ENCODE results near the gene LIMA1.
A peak's percentile ranks its signal among the peaks of the same experiment; 100 is the strongest.
"Not testable (repeated sequence)": the region's sequence is repeated elsewhere in the genome, so short reads cannot be mapped to it uniquely, and the experiment has no call there.

LIMA1 gene

DNA sequence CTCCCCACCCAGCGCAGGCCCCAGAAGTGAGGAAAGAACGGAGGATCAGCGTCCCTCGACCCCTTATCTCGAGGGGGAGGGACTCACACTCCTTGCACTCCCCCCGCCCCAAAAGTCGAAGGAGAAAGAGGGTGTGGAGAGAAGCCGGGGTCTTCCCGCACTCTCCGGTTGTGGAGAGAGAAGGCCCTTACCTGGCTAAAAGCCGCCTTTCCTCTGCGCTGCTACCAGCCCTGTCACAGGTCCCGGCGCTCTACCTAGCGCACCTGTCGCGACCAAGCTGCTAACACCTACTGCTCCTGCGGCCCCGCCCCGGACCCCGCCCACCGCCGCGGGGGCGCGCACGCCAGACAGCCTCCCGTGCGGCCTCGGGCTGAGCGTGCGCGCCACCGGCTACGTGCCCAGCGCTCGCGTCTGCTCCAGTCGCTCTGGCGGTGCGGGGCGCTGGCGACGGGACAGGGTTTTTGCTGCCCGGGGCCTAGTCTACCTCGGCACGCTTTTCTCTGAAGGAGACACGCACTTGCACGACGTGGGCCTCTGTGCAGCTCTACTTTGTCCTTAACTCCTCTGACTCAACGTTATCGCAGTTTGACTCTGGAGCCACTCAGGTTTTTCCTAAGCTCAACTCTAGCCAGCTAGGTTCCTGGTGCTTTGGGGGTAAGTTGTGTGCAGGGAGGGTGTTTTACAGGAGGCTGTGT lies at the start of gene LIMA1:
LIMA1 (minus strand) TSS at position 292 of the 695 bp plus-strand sequence. CDS start 34,769 bp downstream, outside the sequence.
- H3K27me3 ChIP-seq (ENCODE audit: low read depth, low read length), result no peaks in the 10 kb centered on the region
- peak within 1 kb of the TSS; percentile 82 for H3K27ac ChIP-seq (ENCODE audit: low read length)
- peak within 1 kb of the TSS; percentile 90 to 97 for H3K4me3 ChIP-seq (ENCODE audit: low read depth in 1 of 2, low read length in 2 of 2)
- no peaks in the 10 kb centered on the region for H3K9me3 ChIP-seq (ENCODE audit: control insufficient read depth in 1 of 2, low read length in 2 of 2)
- H3K4me1 ChIP-seq (ENCODE audit: control insufficient read depth in 1 of 2, insufficient read depth in 2 of 2, low read length in 2 of 2), result peaks cover 0 to 4% of the 10 kb centered on the region in 2 donors
- H3K36me3 ChIP-seq (ENCODE audit: control insufficient read depth in 1 of 2, insufficient read depth in 2 of 2, low read length in 2 of 2), result no peaks in the 10 kb centered on the region

DNA sequence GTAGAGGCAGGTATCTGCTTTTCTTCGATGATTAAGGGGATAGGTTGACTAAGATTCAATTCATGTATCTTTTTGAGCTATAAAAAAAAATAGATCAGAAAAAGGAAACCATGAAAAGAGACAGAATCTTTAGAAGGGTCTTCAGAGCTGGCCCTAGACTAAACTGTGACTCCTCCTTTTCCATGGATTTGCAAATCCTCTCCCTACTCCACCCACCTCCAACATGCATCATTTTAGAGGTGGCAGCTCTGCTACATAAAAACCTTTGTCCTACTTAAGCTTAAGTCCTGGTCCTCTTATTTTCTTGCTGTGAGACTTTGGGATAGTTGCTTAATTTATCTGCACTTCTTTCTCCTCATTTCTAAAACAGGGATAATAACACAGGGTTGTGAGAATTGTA lies 48.4 kb upstream of the LIMA1 start:
- Histone ChIP-seq H3K4me3 (ENCODE audit: low read depth in 1 of 2, low read length in 2 of 2) (no peak overlapping the region), H3K4me1 (ENCODE audit: control insufficient read depth in 1 of 2, insufficient read depth in 2 of 2, low read length in 2 of 2) (no peaks in the 10 kb centered on the region), H3K27me3 (ENCODE audit: low read depth, low read length) (no peaks in the 10 kb centered on the region), H3K27ac (ENCODE audit: low read length) (no peak overlapping the region), H3K36me3 (ENCODE audit: control insufficient read depth in 1 of 2, insufficient read depth in 2 of 2, low read length in 2 of 2) (no peaks in the 10 kb centered on the region), H3K9me3 (ENCODE audit: control insufficient read depth in 1 of 2, low read length in 2 of 2) (no peaks in the 10 kb centered on the region)

DNA sequence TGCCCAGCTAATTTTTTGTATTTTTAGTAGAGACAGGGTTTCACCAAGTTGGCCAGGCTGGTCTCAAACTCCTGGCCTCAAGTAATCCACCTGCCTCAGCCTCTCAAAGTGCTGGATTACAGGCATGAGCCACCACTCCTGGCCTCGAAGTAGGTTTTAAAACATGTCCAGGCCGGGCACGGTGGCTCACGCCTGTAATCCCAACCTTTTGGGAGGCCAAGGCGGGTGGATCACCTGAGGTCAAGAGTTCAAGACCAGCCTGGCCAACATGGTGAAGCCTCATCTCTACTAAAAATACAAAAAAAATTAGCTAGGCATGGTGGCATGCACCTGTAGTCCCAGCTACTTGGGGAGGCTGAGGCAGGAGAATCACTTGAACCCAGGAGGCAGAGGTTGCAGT lies 45.3 kb upstream of the LIMA1 start:
- H3K27ac ChIP-seq (ENCODE audit: low read length); H3K27me3 ChIP-seq (ENCODE audit: low read depth, low read length); H3K36me3 ChIP-seq (ENCODE audit: control insufficient read depth in 1 of 2, insufficient read depth in 2 of 2, low read length in 2 of 2); H3K4me1 ChIP-seq (ENCODE audit: control insufficient read depth in 1 of 2, insufficient read depth in 2 of 2, low read length in 2 of 2); H3K9me3 ChIP-seq (ENCODE audit: control insufficient read depth in 1 of 2, low read length in 2 of 2); H3K4me3 ChIP-seq (ENCODE audit: low read depth in 1 of 2, low read length in 2 of 2): not testable (repeated sequence)

DNA sequence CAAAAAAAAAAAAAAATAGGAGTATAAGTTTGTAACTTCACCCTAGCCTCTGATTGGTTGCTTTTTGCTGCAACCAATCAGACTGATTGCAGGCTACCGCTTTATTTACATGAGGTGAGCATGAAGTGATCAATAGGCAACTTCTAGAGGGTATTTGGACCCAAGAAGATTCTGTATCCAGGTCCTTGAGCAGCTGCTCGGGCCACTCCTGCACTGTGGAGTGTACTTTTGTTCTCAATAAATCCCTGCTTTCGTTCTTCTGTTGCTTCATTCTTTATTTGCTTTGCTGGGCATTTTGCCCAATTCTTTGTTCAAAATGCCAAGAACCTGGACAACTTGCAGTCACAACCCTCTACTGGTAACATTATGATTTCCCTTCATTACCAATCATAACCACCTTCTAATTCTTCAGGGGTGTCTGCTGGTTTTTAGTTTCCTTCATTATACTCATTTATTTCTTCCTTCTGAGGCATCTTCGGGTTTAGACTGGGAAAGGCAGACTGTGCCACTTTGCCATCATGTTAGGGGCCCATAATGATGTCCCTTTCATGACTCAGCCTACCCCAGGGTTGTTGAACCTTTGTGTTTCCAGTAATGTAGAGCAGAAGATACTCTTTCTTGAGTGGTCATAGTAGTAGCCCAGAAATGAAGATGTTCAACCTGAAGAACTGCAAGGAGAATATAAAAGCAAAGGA lies 43.4 kb upstream of the LIMA1 start:
- Histone ChIP-seq H3K27me3 (ENCODE audit: low read depth, low read length) (no peaks in the 10 kb centered on the region), H3K36me3 (ENCODE audit: control insufficient read depth in 1 of 2, insufficient read depth in 2 of 2, low read length in 2 of 2) (no peaks in the 10 kb centered on the region), H3K9me3 (ENCODE audit: control insufficient read depth in 1 of 2, low read length in 2 of 2) (no peaks in the 10 kb centered on the region), H3K4me3 (ENCODE audit: low read depth in 1 of 2, low read length in 2 of 2) (no peak overlapping the region), H3K4me1 (ENCODE audit: control insufficient read depth in 1 of 2, insufficient read depth in 2 of 2, low read length in 2 of 2) (peaks cover 0 to 4% of the 10 kb centered on the region in 2 donors), H3K27ac (ENCODE audit: low read length) (no peak overlapping the region)

DNA sequence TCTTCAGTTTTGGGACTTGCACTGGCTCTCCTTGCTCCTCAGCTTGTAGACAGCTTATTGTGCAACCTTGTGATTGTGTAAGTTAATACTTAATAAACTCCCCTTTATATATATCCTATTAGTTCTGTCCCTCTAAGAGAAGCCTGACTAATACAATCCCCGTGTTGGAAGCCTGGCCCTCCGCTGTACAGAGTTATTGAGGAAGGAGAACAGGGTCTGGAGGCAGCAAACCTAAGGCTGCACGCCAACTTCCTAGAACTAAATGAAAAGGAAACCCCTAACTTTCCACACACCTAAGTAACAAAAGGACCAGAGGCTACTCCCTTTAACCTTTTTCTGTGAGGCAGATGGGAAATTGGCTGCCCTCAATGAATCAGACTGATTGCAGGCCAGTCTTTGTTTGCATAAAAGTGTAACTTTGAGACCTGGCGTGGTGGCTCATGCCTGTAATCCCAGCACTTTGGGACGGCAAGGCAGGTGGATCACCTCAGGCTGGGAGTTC lies 42.6 kb upstream of the LIMA1 start:
- H3K36me3 ChIP-seq (ENCODE audit: control insufficient read depth in 1 of 2, insufficient read depth in 2 of 2, low read length in 2 of 2), result no peaks in the 10 kb centered on the region
- no peaks in the 10 kb centered on the region for H3K27me3 ChIP-seq (ENCODE audit: low read depth, low read length)
- H3K9me3 ChIP-seq (ENCODE audit: control insufficient read depth in 1 of 2, low read length in 2 of 2), result no peaks in the 10 kb centered on the region
- no peak overlapping the region for H3K27ac ChIP-seq (ENCODE audit: low read length)
- peaks cover 0 to 4% of the 10 kb centered on the region in 2 donors for H3K4me1 ChIP-seq (ENCODE audit: control insufficient read depth in 1 of 2, insufficient read depth in 2 of 2, low read length in 2 of 2)
- no peak overlapping the region for H3K4me3 ChIP-seq (ENCODE audit: low read depth in 1 of 2, low read length in 2 of 2)

DNA sequence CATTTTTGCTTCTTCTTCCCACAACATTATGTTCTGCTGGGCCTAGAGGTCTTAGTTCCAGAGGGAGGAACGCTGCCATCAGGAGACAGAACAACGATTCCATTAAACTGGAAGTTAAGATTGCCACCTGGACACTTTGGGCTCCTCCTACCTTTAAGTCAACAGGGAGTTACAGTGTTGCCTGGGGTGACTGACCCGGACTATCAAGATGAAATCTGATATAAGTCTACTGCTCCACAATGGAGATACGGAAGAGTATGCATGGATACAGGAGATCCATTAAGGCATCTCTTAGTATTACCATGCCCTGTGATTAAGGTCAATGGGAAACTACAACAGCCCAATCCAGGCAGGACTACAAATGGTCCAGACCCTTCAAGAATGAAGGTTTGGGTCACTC lies 41.5 kb upstream of the LIMA1 start:
- H3K9me3 ChIP-seq (ENCODE audit: control insufficient read depth in 1 of 2, low read length in 2 of 2); H3K27me3 ChIP-seq (ENCODE audit: low read depth, low read length); H3K27ac ChIP-seq (ENCODE audit: low read length); H3K4me1 ChIP-seq (ENCODE audit: control insufficient read depth in 1 of 2, insufficient read depth in 2 of 2, low read length in 2 of 2); H3K36me3 ChIP-seq (ENCODE audit: control insufficient read depth in 1 of 2, insufficient read depth in 2 of 2, low read length in 2 of 2); H3K4me3 ChIP-seq (ENCODE audit: low read depth in 1 of 2, low read length in 2 of 2): not testable (repeated sequence)

DNA sequence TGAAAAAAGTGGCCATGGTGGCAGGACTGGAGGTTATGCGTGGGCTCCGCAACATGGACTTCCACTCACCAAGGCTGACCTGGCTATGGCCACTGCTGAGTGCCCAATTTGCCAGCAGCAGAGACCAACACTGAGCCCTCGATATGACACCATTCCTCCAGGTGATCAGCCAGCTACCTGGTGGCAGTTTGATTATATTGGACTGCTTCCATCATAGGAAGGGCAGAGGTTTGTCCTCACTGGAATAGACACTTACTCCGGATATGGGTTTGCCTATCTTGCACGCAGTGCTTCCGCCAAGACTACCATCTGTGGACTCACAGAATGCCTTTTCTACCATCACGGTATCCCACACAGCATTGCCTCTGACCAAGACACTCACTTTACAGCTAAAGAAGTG lies 40.8 kb upstream of the LIMA1 start:
- H3K27me3 ChIP-seq (ENCODE audit: low read depth, low read length); H3K27ac ChIP-seq (ENCODE audit: low read length); H3K9me3 ChIP-seq (ENCODE audit: control insufficient read depth in 1 of 2, low read length in 2 of 2); H3K4me1 ChIP-seq (ENCODE audit: control insufficient read depth in 1 of 2, insufficient read depth in 2 of 2, low read length in 2 of 2); H3K36me3 ChIP-seq (ENCODE audit: control insufficient read depth in 1 of 2, insufficient read depth in 2 of 2, low read length in 2 of 2); H3K4me3 ChIP-seq (ENCODE audit: low read depth in 1 of 2, low read length in 2 of 2): not testable (repeated sequence)

DNA sequence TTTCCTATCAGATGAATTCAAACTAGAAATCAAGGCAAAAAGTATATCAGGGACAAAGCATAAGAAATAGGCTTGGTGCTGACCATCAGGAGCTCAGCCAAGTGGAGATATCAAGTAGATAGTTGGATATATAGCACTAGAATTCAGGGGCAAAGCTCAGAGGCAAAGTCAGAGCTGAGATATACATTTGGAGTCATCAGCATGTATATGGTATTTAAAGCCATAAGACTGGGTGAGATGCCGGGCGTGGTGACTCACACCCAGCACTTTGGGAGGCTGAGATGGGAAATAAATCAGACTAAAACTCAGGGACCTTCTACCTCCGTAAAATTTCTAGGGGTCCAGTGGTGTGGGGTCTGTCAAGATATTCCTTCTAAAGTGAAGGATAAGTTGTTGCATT lies 38.9 kb upstream of the LIMA1 start:
- H3K4me3 ChIP-seq (ENCODE audit: low read depth in 1 of 2, low read length in 2 of 2), result no peak overlapping the region
- H3K27me3 ChIP-seq (ENCODE audit: low read depth, low read length), result no peaks in the 10 kb centered on the region
- H3K4me1 ChIP-seq (ENCODE audit: control insufficient read depth in 1 of 2, insufficient read depth in 2 of 2, low read length in 2 of 2), result peaks cover 0 to 4% of the 10 kb centered on the region in 2 donors
- H3K27ac ChIP-seq (ENCODE audit: low read length), result no peak overlapping the region
- H3K9me3 ChIP-seq (ENCODE audit: control insufficient read depth in 1 of 2, low read length in 2 of 2), result no peaks in the 10 kb centered on the region
- H3K36me3 ChIP-seq (ENCODE audit: control insufficient read depth in 1 of 2, insufficient read depth in 2 of 2, low read length in 2 of 2), result no peaks in the 10 kb centered on the region

DNA sequence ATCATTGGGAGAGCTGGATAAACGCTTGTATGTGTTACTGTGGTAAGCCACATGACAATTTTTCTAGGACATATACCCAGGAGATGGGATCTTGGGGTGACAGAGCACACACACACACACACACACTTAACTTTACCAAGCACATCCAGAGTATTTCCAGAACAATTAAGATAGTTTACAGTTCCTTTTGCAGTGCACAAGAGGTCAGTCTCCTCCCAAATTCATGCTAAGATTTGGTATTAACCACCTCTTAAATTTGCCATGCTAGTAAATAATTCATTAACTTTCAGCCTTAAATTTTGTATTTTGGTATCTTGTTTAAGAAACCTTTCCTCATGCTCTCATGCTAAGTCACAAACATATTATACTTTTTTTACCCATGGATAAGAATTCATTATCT lies 33.9 kb upstream of the LIMA1 start:
- H3K4me3 ChIP-seq (ENCODE audit: low read depth in 1 of 2, low read length in 2 of 2), result no peak overlapping the region
- no peaks in the 10 kb centered on the region for H3K9me3 ChIP-seq (ENCODE audit: control insufficient read depth in 1 of 2, low read length in 2 of 2)
- no peak overlapping the region for H3K27ac ChIP-seq (ENCODE audit: low read length)
- no peaks in the 10 kb centered on the region for H3K27me3 ChIP-seq (ENCODE audit: low read depth, low read length)
- no peaks in the 10 kb centered on the region for H3K36me3 ChIP-seq (ENCODE audit: control insufficient read depth in 1 of 2, insufficient read depth in 2 of 2, low read length in 2 of 2)
- H3K4me1 ChIP-seq (ENCODE audit: control insufficient read depth in 1 of 2, insufficient read depth in 2 of 2, low read length in 2 of 2), result no peaks in the 10 kb centered on the region

DNA sequence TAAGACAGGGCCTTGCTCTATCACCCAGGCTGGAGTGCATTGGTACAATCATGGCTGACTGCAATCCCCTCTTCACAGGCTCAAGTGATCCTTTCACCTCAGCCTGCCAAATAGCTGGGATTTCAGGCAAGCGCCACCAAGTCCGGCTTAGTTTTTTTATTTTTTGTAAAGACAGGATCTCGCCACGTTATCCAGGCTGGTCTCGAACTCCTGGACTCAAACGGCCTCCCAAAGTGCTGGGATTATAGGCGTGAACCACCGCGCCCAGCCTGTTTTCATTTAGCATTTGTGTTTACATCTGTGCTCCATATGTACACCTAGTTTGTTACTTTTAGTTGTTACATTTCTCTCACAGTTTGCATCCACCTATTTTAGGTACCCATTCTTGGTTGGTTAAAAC lies 32.5 kb upstream of the LIMA1 start:
- Histone ChIP-seq H3K36me3 (ENCODE audit: control insufficient read depth in 1 of 2, insufficient read depth in 2 of 2, low read length in 2 of 2) (no peaks in the 10 kb centered on the region), H3K9me3 (ENCODE audit: control insufficient read depth in 1 of 2, low read length in 2 of 2) (no peaks in the 10 kb centered on the region), H3K4me1 (ENCODE audit: control insufficient read depth in 1 of 2, insufficient read depth in 2 of 2, low read length in 2 of 2) (no peaks in the 10 kb centered on the region), H3K27ac (ENCODE audit: low read length) (no peak overlapping the region), H3K4me3 (ENCODE audit: low read depth in 1 of 2, low read length in 2 of 2) (no peak overlapping the region), H3K27me3 (ENCODE audit: low read depth, low read length) (no peaks in the 10 kb centered on the region)

DNA sequence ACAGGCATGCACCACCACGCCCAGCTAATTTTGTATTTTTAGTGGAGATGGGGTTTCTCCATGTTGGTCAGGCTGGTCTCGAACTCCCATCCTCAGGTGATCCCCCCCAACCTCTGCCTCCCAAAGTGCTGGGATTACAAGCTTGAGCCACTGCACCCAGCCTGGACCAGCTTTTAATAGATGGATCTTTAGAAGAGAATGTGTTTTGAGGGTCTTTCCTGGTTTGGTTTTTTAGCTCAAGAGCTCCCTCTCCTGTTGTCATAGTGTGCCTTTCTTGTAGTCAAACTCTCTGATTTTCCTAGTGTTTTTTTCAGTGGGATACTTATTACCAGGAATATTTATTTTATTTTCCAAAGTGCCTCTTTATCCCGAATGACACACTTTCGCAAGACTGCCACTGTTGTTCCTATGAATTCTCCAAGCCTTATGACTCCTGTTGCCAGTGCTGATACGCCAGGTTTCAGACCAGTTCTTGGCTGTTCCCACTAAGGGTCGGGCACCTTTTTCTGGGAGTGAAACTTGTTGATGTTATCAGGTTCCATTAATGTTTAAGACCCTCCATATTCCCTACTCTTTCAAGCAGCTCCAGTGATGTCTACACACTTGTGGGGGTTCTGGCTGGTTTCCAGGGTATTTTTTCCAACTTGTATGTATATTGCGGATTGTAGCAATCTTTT lies 31.5 kb upstream of the LIMA1 start:
- H3K36me3 ChIP-seq (ENCODE audit: control insufficient read depth in 1 of 2, insufficient read depth in 2 of 2, low read length in 2 of 2), result no peaks in the 10 kb centered on the region
- no peaks in the 10 kb centered on the region for H3K27me3 ChIP-seq (ENCODE audit: low read depth, low read length)
- no peaks in the 10 kb centered on the region for H3K9me3 ChIP-seq (ENCODE audit: control insufficient read depth in 1 of 2, low read length in 2 of 2)
- H3K27ac ChIP-seq (ENCODE audit: low read length), result no peak overlapping the region
- no peaks in the 10 kb centered on the region for H3K4me1 ChIP-seq (ENCODE audit: control insufficient read depth in 1 of 2, insufficient read depth in 2 of 2, low read length in 2 of 2)
- H3K4me3 ChIP-seq (ENCODE audit: low read depth in 1 of 2, low read length in 2 of 2), result no peak overlapping the region
